Measurements from ENCODE around the gene SULT2B1.

DNA sequence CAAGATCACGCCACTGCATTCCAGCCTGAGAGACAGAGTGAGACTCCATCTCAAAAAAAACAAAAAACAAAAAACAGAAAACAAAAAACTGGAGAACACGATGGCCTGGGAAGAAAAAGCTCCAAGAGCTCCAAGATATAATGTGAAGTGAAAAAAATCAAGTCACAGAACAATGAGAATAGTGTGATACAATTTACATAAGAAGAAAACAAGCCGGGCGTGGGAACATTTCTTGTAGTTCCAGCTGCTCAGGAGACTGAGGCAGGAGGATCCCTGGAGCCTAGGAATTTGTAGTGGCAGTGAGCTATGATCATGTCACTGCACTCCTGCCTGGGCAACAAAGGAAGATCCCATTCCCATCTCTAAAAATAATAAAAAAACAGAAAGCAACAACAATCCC lies 31.8 kb upstream of the SULT2B1 start:
- no peak for TF ChIP-seq EZH2 (IDR thresholded peaks at IDR 0.05; ENCODE audit: insufficient read depth, poor library complexity, severe bottlenecking)
- no peak for TF ChIP-seq EZH2phosphoT487 (IDR thresholded peaks at IDR 0.05; ENCODE audit: insufficient read depth, low read depth)
